ENCODE data around the gene PEX11G. TPM values are rescaled to one million over a fixed set of nuclear protein-coding genes. Genes with fewer than 3 reads are reported as not detected.

PEX11G gene
- total and polyA plus RNA-seq, 9 of the 15 experiments (the other 6 are each of a cell fraction or from before 2014, with no cell fraction given): 0.07 to 3.2 (median 0.70) TPM; not detected in 1

DNA sequence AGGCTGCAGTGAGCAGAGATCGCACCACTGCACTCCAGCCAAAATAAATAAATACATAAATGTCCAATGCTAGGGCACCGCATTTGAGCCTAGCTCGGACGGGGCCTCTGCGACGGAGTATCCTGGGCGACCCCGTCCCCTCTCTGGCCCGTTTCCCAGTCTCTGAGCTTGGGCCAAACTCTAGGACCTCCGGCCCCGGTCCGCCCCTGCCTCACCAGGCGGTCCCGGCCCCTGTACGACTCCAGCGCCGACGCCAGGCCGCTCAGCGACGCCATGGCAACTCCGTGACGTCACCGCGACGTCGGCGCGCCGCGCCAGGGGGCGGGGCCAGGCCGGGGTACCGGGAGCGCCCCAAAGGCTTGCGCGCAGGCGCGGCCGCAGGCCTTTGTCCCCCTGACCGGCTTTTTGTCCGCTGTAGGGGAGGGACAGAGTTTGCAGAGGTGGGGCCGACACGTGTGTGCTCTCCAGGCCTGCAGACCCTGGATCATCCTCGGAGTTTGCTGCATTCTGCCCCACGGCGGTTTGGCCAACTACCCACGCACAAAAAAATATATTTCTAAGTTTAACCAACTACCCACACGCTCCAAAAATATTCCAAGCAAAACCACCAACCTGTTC, at the start of gene PEX11G (continued):
- TF ChIP-seq PHF8 (IDR thresholded peaks at IDR 0.05; ENCODE audit: borderline replicate concordance, low read length): peak; percentile 93
- no peak for TF ChIP-seq MAFG (tag; conservative IDR thresholded peaks at IDR 0.05)
- no peak for TF ChIP-seq MIER1 (IDR thresholded peaks at IDR 0.05; ENCODE audit: low read depth)
- TF ChIP-seq HEY1 (CRISPR knock-in tag; IDR thresholded peaks at IDR 0.05; ENCODE audit: borderline replicate concordance): no peak
- peak; percentile 70 for TF ChIP-seq L3MBTL2 (IDR thresholded peaks at IDR 0.05)
- TF ChIP-seq SRSF3 (IDR thresholded peaks at IDR 0.05; ENCODE audit: insufficient read depth, low read length): no peak
- TF ChIP-seq CBFA2T3 (IDR thresholded peaks at IDR 0.05): no peak
- TF ChIP-seq ZNF584 (CRISPR knock-in tag; IDR thresholded peaks at IDR 0.05; ENCODE audit: low read depth): no peak
- TF ChIP-seq CHD7 (IDR thresholded peaks at IDR 0.05; ENCODE audit: low read depth, low read length): no peak
- TF ChIP-seq ZNF445 (CRISPR knock-in tag; IDR thresholded peaks at IDR 0.05; ENCODE audit: low read depth): no peak
- no peak for TF ChIP-seq MYBL2 (IDR thresholded peaks at IDR 0.05; ENCODE audit: low read depth)
- no peak for TF ChIP-seq MYBL2 (CRISPR knock-in tag; IDR thresholded peaks at IDR 0.05; ENCODE audit: borderline replicate concordance)
- TF ChIP-seq CBX8 (IDR thresholded peaks at IDR 0.05; ENCODE audit: borderline replicate concordance, extremely low read depth, low read depth, low read length, poor library complexity, severe bottlenecking): no peak
- peak; percentile 93 to 94 for TF ChIP-seq NRF1 (conservative IDR thresholded peaks at IDR 0.05 in 1 of 2, IDR thresholded peaks at IDR 0.05 in 1 of 2)
- TF ChIP-seq ZNF23 (CRISPR knock-in tag; IDR thresholded peaks at IDR 0.05): no peak
- TF ChIP-seq CBX2 (IDR thresholded peaks at IDR 0.05; ENCODE audit: insufficient read depth, low read length, poor library complexity, severe bottlenecking): no peak

All from K562 (cell line).